ENCODE measurements around the gene VOPP1. TPM values are rescaled to one million over a fixed set of nuclear protein-coding genes. Genes with fewer than 3 reads are reported as not detected.

VOPP1 gene
- total RNA-seq, 2 experiments from 2014 or later, result 49.6 to 53.1 TPM

GRCh38 chr7:55498770-55499169, 73.5 kb downstream of the VOPP1 start:
- no peak for TF ChIP-seq CTCF (IDR thresholded peaks at IDR 0.05)
- ChIA-PET CTCF (no interaction called here), POLR2A (no interaction called here)
- DNase-seq (no peak), ATAC-seq (ENCODE audit: poor library complexity) (no peak)
- Mint-ChIP-seq H3K27me3 (no peaks in the 10 kb centered on the region), H3K4me3 (no peak overlapping the region), H3K9me3 (no peaks in the 10 kb centered on the region), H3K4me1 (ENCODE audit: low read depth) (peaks cover 75% of the 10 kb centered on the region), H3K27ac (peak overlapping the region; percentile 85), H3K36me3 (ENCODE audit: low read depth) (peaks cover 78% of the 10 kb centered on the region)
- H3K4me3 ChIP-seq (ENCODE audit: low read length), result no peak overlapping the region
- no peaks in the 10 kb centered on the region for H3K9me3 ChIP-seq (ENCODE audit: control insufficient read depth in 1 of 2, insufficient read depth in 1 of 2, low read length in 2 of 2)
- no peaks in the 10 kb centered on the region for H3K27me3 ChIP-seq (ENCODE audit: control insufficient read depth in 1 of 2, insufficient read depth in 2 of 2, low read length in 2 of 2)
- intact Hi-C loops (cut with DNase I, micrococcal nuclease), result loop anchor here in 1 of 2 experiments (5.0 kb wide), 1 partner anchor 61 kb away; no protein-coding TSS in a partner anchor
- no peak overlapping the region for H3K27ac ChIP-seq (ENCODE audit: low read depth in 1 of 2, low read length in 2 of 2)
- peaks cover 61% of the 10 kb centered on the region for H3K36me3 ChIP-seq (ENCODE audit: insufficient read depth, low read length)
- H3K4me1 ChIP-seq (ENCODE audit: insufficient read depth, low read length), result peaks cover 40% of the 10 kb centered on the region

- no peak for TF ChIP-seq CTCF (IDR thresholded peaks at IDR 0.05)
- intact Hi-C loops (cut with DNase I, micrococcal nuclease), result loop anchor here in 1 of 2 experiments (5.0 kb wide), 1 partner anchor 61 kb away; no protein-coding TSS in a partner anchor
- CTCF ChIA-PET, result no interaction called here
- Histone ChIP-seq H3K4me3 (ENCODE audit: low read length) (no peak overlapping the region), H3K27me3 (ENCODE audit: control insufficient read depth in 1 of 2, insufficient read depth in 2 of 2, low read length in 2 of 2) (no peaks in the 10 kb centered on the region), H3K27ac (ENCODE audit: low read depth in 1 of 2, low read length in 2 of 2) (peak overlapping the region in 1 of 2 donors; percentile 26), H3K4me1 (ENCODE audit: insufficient read depth, low read length) (peaks cover 36% of the 10 kb centered on the region), H3K36me3 (ENCODE audit: insufficient read depth, low read length) (peaks cover 61% of the 10 kb centered on the region), H3K9me3 (ENCODE audit: control insufficient read depth in 1 of 2, insufficient read depth in 1 of 2, low read length in 2 of 2) (no peaks in the 10 kb centered on the region)
- Mint-ChIP-seq H3K36me3 (ENCODE audit: low read depth) (peaks cover 81% of the 10 kb centered on the region), H3K4me3 (no peak overlapping the region), H3K4me1 (ENCODE audit: low read depth) (peaks cover 75% of the 10 kb centered on the region), H3K9me3 (no peaks in the 10 kb centered on the region), H3K27ac (peak overlapping the region; percentile 85), H3K27me3 (no peaks in the 10 kb centered on the region)
- ATAC-seq (ENCODE audit: poor library complexity) (peak; percentile 83), DNase-seq (peak in 5 of 14 experiments; percentile 19 to 65 (median 30))
- POLR2A ChIA-PET, result no interaction called here
Measured at GRCh38 chr7:55498142-55498541, 74.2 kb downstream of the VOPP1 start.

- Histone ChIP-seq H3K27ac (ENCODE audit: low read depth in 1 of 2, low read length in 2 of 2) (no peak overlapping the region), H3K9me3 (ENCODE audit: control insufficient read depth in 1 of 2, insufficient read depth in 1 of 2, low read length in 2 of 2) (no peaks in the 10 kb centered on the region), H3K27me3 (ENCODE audit: control insufficient read depth in 1 of 2, insufficient read depth in 2 of 2, low read length in 2 of 2) (no peaks in the 10 kb centered on the region), H3K36me3 (ENCODE audit: insufficient read depth, low read length) (peaks cover 63% of the 10 kb centered on the region), H3K4me3 (ENCODE audit: low read length) (no peak overlapping the region), H3K4me1 (ENCODE audit: insufficient read depth, low read length) (peaks cover 36% of the 10 kb centered on the region)
- no peak for TF ChIP-seq CTCF (IDR thresholded peaks at IDR 0.05)
- Mint-ChIP-seq H3K4me1 (ENCODE audit: low read depth) (peaks cover 69% of the 10 kb centered on the region), H3K27ac (no peak overlapping the region), H3K36me3 (ENCODE audit: low read depth) (peaks cover 83% of the 10 kb centered on the region), H3K9me3 (no peaks in the 10 kb centered on the region), H3K27me3 (no peaks in the 10 kb centered on the region), H3K4me3 (no peak overlapping the region)
- no peak for DNase-seq
- CTCF ChIA-PET, result no interaction called here
- intact Hi-C loops (cut with DNase I, micrococcal nuclease), result loop anchor here in 1 of 2 experiments (5.0 kb wide), 1 partner anchor 60 kb away; no protein-coding TSS in a partner anchor
- POLR2A ChIA-PET, result interaction anchor here (0.9 kb wide), 1 partner anchor 76 kb away, joined by 3 read pairs; no protein-coding TSS in a partner anchor
- ATAC-seq (ENCODE audit: poor library complexity), result no peak
Measured at GRCh38 chr7:55497521-55497920, 74.8 kb downstream of the VOPP1 start.

Measured in CD4-positive, alpha-beta T cell (primary cell).